HL-60/S4 treated with phorbol 12-myristate 13-acetate at 8.2 ng/mL for 4 days and 3 days (cell line): Measurements from ENCODE around the gene KCTD12.
"Not testable (repeated sequence)": the region's sequence is repeated elsewhere in the genome, so short reads cannot be mapped to it uniquely, and the experiment has no call there.

Source experiments
- in situ Hi-C: fragments of 300-500 bp; cut with MboI; formaldehyde crosslinking; loops from 2 replicates; pipeline ENCODE4 v1.15.0; 2022; ENCODE audit warnings: low sequenced_read_pairs

Gene KCTD12

GRCh38 chr13:76886292-76887075, at the start of gene KCTD12:
TSS of gene KCTD12 (minus strand) at chr13:76886405. CDS start at chr13:76886148, 257 bp downstream.
- in situ Hi-C loops, result no loop called here

GRCh38 chr13:76934671-76935070, 48.5 kb upstream of the KCTD12 start:
- in situ Hi-C loops, result no loop called here

- in situ Hi-C loops, result no loop called here
These were observed 45.9 kb upstream of the KCTD12 start for GRCh38 chr13:76932076-76932475.

- in situ Hi-C loops, result no loop called here
These were observed 43.7 kb upstream of the KCTD12 start for GRCh38 chr13:76929851-76930374.

GRCh38 chr13:76929320-76929719, 43.1 kb upstream of the KCTD12 start:
- in situ Hi-C loops, result no loop called here

- in situ Hi-C loops, result no loop called here
These were observed 42.3 kb upstream of the KCTD12 start for GRCh38 chr13:76928456-76928855.

GRCh38 chr13:76927955-76928354, 41.8 kb upstream of the KCTD12 start:
- in situ Hi-C loops, result no loop called here

- in situ Hi-C loops, result no loop called here
These were observed 38.9 kb upstream of the KCTD12 start for GRCh38 chr13:76925115-76925514.

- in situ Hi-C loops, result no loop called here
These were observed 35.3 kb upstream of the KCTD12 start for GRCh38 chr13:76921516-76921915.

GRCh38 chr13:76917755-76918481, 31.7 kb upstream of the KCTD12 start:
- in situ Hi-C loops, result not testable (repeated sequence)

GRCh38 chr13:76917095-76917494, 30.9 kb upstream of the KCTD12 start:
- in situ Hi-C loops, result no loop called here

- in situ Hi-C loops, result no loop called here
These were observed 27.7 kb upstream of the KCTD12 start for GRCh38 chr13:76913898-76914297.

- in situ Hi-C loops, result no loop called here
These were observed 26.3 kb upstream of the KCTD12 start for GRCh38 chr13:76912476-76912875.

- in situ Hi-C loops, result loop anchor here (10.0 kb wide), 1 partner anchor 1030 kb away; no protein-coding TSS in a partner anchor
These were observed 18.3 kb upstream of the KCTD12 start for GRCh38 chr13:76904507-76904906.

- in situ Hi-C loops, result loop anchor here (10.0 kb wide), 1 partner anchor 1029 kb away; no protein-coding TSS in a partner anchor
These were observed 17.4 kb upstream of the KCTD12 start for GRCh38 chr13:76903544-76904162.

GRCh38 chr13:76899066-76899465, 12.9 kb upstream of the KCTD12 start:
- in situ Hi-C loops, result not testable (repeated sequence)

- in situ Hi-C loops, result not testable (repeated sequence)
These were observed 11.0 kb upstream of the KCTD12 start for GRCh38 chr13:76897171-76897570.

- in situ Hi-C loops, result no loop called here
These were observed 8.4 kb upstream of the KCTD12 start for GRCh38 chr13:76894401-76895110.

GRCh38 chr13:76892488-76892887, 6.3 kb upstream of the KCTD12 start:
- in situ Hi-C loops, result no loop called here

GRCh38 chr13:76890021-76890420, 3.8 kb upstream of the KCTD12 start:
- in situ Hi-C loops, result no loop called here

- in situ Hi-C loops, result no loop called here
These were observed 3.0 kb upstream of the KCTD12 start for GRCh38 chr13:76889254-76889653.
